ENCODE data around the gene RPS6KC1.

DNA sequence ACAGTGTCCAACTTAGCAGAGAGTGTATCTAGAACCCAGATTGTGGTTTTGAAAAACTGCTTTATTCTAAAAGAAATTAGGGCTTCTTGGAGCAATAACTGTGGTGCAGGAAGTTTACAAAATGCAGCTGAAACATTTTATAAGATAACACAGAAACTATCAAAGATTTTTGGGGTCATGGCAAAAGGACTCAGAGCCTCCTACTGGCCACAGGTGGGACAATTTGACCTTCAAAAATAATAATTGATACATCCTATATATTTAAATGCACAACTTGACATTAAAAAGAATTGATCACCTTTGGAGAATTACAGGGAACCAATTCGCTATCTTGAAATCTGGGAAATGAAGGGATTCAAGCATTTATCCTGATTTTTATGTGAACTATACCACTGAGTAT lies 235.2 kb downstream of the RPS6KC1 start:
- TF ChIP-seq, protein P1, sequence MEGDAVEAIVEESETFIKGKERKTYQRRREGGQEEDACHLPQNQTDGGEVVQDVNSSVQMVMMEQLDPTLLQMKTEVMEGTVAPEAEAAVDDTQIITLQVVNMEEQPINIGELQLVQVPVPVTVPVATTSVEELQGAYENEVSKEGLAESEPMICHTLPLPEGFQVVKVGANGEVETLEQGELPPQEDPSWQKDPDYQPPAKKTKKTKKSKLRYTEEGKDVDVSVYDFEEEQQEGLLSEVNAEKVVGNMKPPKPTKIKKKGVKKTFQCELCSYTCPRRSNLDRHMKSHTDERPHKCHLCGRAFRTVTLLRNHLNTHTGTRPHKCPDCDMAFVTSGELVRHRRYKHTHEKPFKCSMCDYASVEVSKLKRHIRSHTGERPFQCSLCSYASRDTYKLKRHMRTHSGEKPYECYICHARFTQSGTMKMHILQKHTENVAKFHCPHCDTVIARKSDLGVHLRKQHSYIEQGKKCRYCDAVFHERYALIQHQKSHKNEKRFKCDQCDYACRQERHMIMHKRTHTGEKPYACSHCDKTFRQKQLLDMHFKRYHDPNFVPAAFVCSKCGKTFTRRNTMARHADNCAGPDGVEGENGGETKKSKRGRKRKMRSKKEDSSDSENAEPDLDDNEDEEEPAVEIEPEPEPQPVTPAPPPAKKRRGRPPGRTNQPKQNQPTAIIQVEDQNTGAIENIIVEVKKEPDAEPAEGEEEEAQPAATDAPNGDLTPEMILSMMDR (conservative IDR thresholded peaks at IDR 0.05) = peak; percentile 59
- TF ChIP-seq EZH2 (IDR thresholded peaks at IDR 0.05; ENCODE audit: low read depth) = no peak

Data from PC-9 (cell line).